DMS53 (cell line): ENCODE measurements around the gene FBXO41.
A peak's percentile ranks its signal among the peaks of the same experiment; 100 is the strongest.

ENCODE experiments used
- DNase-seq: peaks from one replicate; lab custom pipeline; 2025; lab: John Stamatoyannopoulos, UW

The FBXO41 gene

DNA sequence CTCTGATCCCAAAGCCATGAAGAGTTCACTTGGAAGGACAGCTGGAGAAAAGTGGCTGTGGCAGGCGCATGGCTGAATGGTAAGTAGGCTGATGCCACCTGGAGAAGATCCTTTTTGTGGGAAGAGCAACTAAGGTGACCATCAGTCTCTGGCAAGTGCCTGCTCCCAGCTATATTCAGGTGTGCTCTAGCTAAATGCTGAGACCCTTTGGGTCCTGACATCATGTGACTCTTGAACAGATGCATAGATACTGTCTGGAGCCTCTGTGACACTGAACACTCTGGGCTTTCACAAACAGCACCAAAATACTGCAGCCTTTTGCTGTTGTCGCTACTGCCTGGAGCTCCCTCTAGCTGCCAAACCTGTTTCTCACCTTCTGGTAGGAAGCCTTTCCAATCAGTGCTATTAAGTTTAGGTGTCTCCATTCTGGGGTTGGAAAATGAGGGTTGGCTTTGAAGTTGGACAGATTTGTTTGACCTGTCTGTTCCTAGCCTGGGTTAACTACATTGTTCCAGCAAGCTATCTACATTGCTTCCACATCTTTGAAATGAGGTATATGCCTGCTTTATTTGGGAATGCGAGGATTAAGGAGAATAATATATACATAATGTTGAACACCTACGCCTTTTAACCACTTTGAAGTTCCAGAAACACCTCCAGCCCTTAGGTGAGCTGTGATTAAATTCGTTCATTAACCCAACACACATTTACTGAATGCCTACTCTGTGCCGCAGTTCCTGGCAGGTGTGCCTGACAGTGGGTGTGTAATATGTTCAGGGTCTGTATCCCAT, 6.0 kb upstream of the FBXO41 start:
- peak; percentile 91 for DNase-seq

DNA sequence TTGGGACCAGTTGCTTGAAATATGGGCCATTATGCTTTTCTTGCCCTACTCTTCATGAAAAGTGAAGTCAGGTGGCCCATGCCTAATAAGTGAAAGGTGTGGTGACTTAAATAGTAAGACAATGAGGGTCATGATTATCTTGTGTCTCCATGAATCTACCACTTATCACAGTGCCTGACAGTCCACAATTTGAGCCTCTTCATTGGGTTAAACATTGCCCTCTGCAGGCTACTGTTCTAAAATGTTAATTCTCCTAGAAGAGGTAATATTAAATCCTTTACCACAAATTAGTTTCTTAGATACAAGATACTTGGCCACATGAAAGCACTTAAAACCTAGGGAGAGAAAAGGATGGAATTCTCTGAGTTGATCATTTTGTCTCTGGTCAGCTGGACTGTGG, 5.0 kb upstream of the FBXO41 start:
- DNase-seq = peak; percentile 13

DNA sequence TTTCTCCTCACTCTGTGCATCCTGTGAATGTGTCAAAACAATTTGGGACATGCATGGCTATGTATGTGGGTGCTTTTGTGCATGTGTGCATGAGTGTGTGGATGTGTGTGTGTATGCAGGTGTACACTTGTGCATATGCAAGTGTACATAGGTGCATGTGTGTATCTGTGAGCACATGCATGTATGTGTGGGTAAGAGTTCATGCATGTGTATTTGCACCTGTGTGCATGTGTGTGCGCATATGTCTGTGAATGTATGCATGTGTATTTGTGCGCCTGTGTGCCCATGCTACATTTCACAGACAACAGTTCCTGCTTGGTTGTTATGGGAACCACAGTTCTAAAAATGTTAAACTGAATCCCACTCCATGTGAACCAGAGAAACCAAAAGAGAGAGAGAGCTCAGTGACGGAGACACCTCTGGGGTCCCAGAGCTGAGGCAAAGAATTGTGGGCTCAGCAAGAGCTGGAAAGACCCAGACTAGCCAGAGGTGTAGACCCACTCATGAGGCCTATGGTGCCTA, 1.9 kb upstream of the FBXO41 start:
- no peak for DNase-seq

DNA sequence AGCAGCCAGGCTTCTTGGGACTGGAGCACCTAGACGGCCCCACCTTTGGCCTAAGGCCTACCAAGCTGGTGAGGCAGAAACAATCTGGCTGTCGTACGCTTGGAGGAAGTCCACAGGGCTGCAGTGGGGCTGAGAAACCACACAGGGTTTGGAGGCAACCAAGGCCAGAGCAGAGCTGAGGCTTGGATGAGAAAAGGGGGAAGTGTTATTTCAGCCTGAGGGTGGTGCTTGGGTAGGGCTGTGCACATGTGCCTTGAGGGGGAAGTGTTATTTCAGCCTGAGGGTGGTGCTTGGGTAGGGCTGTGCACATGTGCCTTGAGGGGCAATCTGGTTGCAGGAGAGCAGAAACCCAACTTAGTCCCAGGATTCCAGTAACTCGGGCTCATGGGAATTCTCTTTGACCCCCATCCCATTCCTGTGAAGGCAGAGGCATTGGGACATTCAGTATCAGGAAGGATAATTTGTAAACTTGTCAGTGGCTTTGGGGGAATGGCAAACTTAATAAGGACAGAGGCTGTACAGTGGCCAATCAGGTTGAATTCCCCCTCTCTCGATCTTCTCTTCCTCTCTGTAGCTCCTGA, 971 bp upstream of the FBXO41 start:
- DNase-seq = no peak

DNA sequence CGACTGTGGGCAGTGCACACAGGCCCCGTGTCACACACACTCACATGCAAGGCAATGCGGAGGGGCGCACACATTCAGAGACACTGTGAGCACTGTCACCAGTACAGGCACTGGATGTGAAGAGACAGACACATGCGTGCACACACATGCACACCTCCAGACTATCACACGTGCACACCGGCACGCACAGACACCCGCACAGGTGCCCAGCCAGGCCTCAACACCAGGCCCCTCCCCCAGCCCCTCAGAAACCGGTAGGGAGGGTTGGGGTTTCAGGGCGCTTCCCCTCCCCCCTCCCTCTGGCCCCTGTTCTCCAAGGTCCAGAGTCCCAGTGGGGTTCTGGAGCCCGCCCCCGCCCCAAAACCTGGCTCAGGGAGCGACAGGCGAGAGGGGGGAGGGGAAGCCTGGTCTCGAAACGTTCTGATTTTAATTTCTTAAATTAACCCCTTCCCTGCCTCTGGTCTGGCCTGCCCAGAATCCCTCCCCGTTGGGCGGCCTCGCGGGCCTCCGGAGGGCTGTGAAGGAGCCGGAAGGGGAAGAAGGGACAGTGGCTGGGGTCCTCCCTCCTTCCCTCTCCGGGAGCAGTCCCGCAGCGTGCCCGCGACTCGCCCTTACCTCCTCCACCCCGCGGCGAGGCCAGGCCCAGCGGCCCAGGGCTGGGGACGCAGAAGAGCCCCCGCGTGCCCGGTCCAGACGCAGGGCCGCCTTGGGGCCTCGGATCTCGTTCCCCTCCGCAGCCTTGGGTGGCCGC, 558 bp downstream of the FBXO41 start:
- peak; percentile 71 for DNase-seq

DNA sequence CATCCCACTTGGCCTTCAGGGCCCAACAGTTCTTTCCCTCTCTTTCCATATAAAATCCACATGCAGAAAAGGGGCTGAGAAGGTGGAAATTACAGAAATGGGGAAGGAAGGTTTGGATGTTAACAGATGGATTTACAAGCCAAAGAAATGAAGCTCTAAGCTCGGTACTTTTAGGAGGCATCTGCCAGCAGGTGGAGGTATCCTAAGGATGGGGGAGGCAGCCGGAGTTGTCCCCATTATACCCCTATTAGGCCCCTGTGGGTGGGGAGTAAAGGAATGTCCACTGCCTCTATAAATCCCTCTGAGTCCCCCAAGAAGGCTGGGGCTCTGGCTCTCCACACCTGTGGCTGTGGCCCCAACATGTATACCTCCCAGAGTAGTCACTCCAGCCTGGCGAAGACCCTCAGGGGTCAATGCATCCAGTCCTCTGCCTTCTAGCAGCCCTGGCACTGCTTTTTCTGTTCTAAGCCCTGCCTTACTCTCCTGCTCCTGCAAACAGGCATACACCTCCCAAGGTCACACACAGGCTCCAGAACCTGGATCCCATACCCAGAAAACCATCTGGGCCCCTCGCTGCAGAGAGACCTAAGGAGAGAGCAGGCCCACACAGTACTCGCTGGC, 1.2 kb downstream of the FBXO41 start:
- no peak for DNase-seq

DNA sequence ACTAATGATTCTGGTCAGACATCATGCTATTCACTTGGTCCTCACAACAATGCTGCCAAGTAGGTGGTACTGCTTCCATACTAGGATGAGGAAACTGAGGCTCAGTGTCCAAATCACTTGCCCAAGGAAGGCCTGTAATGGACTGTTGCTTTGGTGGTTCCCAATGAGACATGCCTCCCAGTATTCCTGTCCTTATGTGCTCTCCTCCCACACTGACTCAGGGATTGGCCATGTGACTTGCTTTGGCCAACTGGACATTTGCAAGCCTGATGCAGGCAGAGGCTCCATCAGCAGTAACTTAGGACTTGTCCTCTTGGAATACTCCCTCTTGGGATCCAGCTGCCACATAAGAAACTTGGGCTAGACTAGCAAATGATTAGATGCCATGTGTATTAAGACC, 3.0 kb downstream of the FBXO41 start:
- DNase-seq = peak; percentile 18

DNA sequence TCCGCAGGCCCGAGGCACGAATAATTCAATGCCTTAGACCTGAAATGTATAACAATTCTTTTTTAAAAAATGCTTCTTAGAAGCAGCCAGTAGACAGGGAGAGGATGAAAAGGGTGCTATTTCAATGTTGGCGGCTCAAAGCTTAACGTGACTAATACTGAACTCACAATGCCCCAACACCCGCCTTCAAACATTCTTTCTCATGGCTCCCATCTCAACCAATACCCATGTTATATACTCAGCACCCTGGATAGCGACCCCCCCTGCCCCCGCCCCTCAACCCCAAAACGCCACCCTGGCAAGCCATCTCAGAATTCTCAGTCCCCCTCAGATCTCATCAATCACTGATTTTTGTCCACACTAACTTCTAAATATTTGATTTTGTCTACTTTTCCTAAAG, 4.4 kb downstream of the FBXO41 start:
- no peak for DNase-seq

DNA sequence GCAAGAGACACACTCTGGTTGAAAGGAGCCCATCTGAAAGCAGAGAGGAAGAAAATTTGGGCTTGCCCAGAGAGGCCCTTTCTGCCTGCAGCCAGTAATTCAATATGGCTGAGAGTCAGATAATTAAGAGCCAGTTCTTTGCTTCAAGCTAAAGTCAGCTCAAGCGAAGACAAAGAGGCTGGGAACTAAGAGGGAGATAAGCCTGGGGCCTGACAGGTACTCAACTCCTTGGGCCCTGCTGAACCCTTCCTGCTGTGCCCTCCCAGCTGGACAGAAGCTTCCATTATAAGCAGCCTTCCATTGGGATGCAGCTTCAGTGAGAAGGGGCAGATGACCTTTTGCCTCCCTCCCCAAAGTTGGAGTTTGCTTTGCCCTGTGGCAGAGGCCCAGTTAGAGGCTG, 12.0 kb downstream of the FBXO41 start:
- no peak for DNase-seq

DNA sequence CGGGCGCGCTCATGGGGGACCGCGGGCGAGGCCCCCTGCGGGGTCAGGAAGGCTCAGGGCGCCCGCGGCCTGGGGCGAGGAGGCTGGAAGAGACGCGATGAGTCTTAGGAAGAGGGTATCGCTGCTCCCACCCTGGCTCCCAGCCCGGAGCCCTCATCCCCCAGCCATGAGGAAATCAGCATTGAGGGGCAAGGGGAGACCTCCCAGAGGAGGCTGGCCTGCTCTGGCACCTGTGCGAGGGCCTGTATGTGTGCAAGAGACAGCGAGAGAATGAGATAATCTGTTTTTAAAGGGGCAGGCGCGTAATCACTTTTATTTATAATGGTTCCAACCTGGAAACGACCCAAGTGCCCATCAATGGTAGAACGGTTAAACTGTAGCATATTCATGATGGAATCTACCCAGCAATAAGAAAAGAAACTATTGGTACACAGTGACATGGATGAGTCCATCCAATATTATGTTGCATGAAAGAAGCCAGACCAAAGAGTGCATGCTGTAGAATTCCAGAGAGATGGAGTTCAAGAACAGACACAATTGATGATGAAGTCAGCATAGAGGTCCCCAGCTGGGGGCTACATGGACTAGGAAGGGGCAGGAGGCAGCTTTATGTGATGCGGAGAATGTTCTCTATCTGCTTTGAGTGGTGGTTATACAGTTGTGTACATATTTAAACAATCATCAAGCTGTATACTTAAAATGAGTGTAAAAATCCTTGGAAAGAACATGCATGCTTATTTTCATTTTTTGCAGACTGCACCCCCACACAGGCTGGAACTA, 14.4 kb downstream of the FBXO41 start:
- DNase-seq = peak; percentile 55

DNA sequence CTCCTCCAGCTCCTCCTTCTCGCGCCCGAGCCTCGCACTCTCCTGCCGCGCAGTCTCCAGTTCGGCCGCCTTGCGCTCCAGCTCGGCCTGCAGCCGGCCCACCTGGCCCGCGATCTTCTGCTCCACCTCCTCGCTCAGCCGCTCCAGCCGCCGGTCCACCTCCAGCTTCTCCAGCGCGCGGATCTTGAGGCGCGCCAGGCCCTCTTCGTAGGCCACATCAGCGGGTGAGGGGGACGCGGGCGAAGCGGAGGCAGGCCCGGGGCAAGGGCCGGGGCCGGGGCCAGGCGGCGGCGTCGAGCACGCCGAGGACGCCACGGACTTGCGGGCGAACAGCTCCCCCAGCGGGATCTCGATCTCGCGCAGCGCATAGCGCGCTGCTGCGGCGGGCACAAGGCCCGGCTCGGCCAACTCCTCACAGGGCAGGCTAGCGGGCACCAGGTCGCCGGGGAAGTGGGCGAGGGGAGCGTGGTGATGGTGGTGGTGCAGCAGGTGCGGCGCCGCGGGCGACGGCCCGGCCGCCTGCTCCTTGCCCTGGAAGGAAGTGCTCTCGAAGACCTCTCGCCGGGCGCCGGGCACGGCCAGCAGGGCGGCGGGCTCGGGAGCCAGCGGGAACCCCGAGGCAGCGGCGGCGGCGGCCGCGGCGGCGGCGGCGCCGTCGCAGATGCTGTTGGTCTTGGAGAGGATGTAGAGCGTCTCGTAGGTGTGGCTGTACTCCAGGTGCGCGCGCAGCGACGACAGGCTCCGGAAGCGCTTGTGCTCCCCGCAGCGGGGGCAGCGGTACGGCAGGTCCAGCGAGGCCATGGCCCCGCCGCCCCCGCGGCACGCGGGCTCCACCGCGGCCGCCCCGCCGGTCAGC, 15.2 kb downstream of the FBXO41 start:
- peak; percentile 96 for DNase-seq

DNA sequence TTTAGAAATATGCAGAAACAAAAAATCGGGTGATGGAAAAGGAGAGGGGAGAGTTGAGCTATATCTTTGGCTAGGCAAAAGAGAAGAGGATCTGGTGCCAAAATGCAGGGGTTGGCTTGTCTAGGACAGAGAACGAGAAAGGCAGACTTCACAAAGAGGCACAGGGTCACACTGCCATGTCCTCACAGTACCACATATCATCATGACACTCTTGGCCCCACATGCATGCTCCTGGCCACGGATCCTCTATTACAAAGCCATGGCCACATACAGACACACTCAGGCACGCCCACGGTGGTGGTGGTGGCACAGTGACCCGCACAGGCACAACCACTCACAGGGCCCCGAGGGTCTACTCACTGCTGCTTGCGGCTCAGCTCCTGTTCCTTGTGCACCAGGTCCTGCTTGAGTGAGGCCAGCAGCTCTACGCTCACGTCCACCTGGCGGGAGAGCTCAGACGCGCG, 15.9 kb downstream of the FBXO41 start:
- no peak for DNase-seq

DNA sequence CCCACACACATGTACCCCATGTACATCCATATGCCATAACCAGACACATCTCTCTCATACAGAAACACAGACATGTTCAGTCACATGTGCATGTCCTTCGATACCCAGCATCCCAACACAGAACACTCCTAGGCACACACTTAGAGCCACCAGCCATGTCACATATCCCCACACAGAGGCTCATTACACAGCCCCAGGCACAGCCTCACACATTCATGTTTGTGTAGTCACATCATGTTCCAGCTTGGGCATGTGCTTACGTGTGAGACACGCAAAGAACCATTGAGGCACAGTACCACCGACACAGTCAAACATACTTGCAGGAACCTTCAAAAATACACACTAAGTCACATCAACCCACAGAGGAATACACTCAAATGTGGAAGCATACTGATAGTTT, 17.3 kb downstream of the FBXO41 start:
- no peak for DNase-seq

DNA sequence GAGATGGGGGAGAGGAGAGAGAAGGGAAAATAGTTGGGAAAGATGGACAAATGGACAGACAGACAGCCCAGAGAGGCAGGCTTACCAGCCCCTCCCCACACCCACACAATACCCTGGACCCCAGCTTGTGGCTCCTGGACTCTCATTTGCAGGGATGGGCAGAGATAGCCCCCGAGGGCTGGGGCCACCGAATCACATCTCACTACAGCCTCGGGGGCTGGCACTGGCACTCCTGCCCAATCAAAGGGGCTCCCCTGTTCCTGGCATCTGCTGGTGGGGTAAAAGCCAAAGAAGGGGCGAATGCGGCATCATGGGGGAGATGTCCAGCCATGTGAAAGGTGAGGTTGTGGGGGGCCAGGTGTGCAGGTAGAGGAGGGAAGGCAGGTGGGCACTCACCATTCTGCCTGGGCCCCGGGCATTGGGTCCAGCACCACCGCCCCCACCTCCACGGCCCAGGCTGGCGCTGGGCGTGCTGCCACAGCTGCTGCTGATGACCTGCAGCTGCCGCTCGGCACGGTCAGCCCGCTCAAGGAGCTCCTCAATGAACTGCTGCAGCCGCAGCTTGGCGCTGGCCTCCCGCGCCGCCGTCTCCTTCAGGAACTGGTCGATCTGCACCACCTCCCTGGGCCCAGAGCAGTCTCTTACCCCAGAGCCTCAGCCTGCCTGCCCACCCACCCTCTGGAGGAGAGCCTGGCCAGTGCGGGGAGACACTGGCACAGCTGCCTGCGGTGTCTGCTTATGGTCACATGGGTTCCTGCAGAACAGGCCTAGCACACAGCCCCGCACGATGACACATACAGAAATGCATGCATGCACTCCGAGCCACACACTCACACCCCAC, 18.0 kb downstream of the FBXO41 start:
- DNase-seq = no peak

DNA sequence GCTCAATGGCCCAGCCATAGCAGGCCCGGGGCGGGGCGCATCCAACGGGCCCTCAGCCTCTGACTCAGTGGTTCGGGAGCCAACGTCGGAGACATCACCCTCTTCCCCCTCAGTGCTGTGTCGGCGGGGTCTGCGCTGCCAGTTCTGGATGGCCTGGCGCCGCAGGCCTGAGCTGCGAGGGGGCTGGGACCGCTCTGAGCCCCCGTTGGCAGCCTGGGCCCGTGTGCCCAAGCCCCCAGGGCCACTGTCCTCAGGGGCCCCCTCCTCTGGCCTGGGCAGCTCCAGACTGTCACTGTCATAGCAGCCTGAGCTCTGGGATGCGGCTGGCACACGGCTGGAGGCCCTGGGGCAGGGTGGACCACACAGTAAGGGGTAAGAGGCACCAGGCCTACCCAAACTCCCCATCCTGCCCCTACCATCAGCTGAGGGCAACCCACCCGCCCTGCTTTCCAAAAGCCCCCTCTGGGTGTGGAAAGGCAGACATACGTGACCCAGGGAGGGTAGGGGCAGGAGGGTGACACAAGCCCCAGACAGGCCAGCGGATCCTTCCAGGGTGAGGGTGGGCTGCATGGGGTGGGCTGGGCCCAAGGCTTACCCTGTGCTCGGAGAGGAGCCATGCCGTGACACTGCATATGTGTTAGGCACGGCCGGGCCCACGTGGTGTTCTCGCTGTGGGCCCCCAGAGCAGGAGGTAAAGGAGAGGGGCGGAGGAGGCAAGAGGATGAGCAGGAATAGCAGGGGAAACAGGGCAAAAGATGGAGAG, 18.8 kb downstream of the FBXO41 start:
- no peak for DNase-seq

DNA sequence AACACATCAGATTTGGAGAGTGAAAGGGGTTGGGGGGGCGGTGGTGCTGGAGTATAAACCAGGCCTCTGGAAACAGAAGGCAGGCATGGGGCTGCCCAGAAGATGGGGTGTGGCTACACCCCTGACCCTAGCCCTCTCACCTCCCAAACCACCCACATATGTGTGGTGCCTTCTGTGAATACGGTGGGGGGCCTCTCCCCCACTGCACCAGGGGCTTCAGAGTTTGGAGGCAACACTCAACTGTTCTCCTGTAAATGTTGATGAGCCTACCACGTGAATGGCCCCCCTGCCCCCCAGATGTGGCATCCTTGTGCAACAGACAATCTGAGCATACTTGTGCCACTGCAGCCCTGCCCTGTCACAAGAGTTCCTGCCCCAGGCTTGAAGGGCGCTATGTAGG, 19.5 kb downstream of the FBXO41 start:
- DNase-seq = no peak

DNA sequence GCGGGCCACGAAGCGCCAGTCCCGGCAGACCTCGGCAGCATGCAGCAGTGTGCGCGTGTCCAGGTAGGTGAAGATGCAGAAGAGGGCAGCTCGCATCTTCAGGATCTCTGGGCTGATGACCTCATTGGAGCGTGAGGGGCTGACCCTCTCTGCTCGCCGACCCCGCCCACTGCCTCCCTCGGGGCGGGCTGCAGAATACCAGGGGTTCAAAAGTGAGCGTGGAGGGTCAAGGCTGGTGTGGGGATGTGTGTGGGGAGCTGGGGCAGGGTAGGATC, 20.0 kb downstream of the FBXO41 start:
- no peak for DNase-seq

DNA sequence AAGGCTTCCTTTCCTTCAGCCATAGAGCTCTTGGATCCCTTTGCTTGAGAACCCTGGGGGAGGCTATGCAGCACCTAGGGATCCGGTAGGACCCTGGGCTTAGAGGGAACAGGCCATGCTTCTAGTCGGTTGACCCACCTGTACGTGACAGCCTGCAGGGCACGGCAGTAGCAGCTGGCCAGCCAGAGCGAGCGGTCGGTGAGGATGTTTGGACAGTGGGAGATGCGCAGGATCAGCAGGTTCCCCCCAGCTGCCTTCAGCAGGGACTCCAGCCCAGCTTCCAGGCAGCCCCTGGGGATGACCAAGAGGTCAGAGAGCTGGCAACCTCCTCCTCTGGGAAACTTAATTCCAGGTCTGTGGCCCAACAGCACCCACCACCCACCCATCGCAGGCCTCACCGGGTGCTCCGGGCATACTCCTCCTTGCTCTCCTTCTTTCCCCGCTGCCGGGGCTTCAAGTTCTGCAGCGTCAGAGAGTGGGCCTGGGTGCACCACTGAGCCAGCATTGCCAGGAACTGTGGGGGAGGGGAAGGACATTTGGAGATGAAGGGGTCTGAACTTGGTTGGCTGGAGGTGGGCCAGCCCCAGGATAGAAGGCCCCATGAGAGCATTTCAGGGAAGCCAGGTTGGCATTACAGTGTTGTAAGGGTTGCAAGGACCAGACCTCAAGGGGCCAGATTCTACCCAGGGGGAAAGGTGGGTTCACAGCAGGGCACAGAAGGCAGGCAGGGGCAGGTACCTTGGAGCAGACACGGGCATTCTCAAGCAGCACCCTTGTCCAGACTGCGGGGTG, 20.5 kb downstream of the FBXO41 start:
- DNase-seq = no peak
